ENCODE results near the gene USP17L26.
"Not testable (repeated sequence)": the region's sequence is repeated elsewhere in the genome, so short reads cannot be mapped to it uniquely, and the experiment has no call there.

Gene USP17L26, protein sequence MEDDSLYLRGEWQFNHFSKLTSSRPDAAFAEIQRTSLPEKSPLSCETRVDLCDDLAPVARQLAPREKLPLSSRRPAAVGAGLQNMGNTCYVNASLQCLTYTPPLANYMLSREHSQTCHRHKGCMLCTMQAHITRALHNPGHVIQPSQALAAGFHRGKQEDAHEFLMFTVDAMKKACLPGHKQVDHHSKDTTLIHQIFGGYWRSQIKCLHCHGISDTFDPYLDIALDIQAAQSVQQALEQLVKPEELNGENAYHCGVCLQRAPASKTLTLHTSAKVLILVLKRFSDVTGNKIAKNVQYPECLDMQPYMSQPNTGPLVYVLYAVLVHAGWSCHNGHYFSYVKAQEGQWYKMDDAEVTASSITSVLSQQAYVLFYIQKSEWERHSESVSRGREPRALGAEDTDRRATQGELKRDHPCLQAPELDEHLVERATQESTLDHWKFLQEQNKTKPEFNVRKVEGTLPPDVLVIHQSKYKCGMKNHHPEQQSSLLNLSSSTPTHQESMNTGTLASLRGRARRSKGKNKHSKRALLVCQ

DNA sequence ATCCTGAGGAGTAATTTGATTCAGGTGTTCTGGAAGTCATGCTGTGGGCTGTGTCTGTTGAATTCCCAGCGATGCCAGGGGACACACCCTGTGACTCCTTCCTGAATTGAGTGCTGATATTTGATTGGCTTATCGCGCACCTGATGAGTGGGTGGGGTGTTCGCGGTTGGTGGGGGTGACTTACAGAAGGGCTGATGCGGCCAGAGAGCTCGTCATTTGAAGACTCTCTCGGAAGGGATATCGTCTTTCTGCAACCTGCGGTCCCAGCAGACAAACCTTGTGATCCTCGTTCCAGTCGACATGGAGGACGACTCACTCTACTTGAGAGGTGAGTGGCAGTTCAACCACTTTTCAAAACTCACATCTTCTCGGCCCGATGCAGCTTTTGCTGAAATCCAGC lies at the start of gene USP17L26:
Gene USP17L26 (plus strand): TSS at position 301 of the 400 bp plus-strand sequence. CDS start 0 bp downstream, at position 301.
- FAIRE-seq, result not testable (repeated sequence)

DNA sequence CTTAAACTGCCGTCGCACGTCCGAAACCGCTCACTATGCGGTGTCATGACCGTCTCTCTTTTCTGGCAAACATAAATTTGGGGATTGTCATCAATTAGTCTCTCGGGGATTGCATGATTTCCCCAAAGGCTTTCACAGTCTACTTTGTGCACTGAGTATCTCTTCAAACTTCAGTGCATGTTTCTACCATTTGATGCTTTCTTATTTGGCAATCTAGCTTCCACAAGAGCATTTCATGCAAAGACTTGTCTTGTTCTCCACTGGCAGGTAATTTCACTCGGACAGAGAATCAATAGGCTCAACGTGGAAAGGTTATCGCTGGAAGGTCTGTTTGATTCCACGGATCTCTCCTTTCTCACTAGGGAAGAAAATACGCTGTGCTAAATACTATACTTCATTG lies 10.3 kb upstream of the USP17L26 start:
- not testable (repeated sequence) for FAIRE-seq

DNA sequence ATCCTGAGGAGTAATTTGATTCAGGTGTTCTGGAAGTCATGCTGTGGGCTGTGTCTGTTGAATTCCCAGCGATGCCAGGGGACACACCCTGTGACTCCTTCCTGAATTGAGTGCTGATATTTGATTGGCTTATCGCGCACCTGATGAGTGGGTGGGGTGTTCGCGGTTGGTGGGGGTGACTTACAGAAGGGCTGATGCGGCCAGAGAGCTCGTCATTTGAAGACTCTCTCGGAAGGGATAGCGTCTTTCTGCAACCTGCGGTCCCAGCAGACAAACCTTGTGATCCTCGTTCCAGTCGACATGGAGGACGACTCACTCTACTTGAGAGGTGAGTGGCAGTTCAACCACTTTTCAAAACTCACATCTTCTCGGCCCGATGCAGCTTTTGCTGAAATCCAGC lies 9.6 kb upstream of the USP17L26 start, which contains the start of gene USP17L24:
Gene USP17L24 (plus strand): TSS at position 301 of the 400 bp plus-strand sequence. CDS start 0 bp downstream, at position 301.
- FAIRE-seq, result not testable (repeated sequence)

DNA sequence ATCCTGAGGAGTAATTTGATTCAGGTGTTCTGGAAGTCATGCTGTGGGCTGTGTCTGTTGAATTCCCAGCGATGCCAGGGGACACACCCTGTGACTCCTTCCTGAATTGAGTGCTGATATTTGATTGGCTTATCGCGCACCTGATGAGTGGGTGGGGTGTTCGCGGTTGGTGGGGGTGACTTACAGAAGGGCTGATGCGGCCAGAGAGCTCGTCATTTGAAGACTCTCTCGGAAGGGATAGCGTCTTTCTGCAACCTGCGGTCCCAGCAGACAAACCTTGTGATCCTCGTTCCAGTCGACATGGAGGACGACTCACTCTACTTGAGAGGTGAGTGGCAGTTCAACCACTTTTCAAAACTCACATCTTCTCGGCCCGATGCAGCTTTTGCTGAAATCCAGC lies 4.8 kb upstream of the USP17L26 start, which contains the start of gene USP17L25:
Gene USP17L25 (plus strand): TSS at position 301 of the 400 bp plus-strand sequence. CDS start 0 bp downstream, at position 301.
- FAIRE-seq, result not testable (repeated sequence)

DNA sequence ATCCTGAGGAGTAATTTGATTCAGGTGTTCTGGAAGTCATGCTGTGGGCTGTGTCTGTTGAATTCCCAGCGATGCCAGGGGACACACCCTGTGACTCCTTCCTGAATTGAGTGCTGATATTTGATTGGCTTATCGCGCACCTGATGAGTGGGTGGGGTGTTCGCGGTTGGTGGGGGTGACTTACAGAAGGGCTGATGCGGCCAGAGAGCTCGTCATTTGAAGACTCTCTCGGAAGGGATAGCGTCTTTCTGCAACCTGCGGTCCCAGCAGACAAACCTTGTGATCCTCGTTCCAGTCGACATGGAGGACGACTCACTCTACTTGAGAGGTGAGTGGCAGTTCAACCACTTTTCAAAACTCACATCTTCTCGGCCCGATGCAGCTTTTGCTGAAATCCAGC lies 4.6 kb downstream of the USP17L26 start, which contains the start of gene USP17L5:
Gene USP17L5 (plus strand): TSS at position 301 of the 400 bp plus-strand sequence. CDS start 0 bp downstream, at position 301.
- not testable (repeated sequence) for FAIRE-seq

DNA sequence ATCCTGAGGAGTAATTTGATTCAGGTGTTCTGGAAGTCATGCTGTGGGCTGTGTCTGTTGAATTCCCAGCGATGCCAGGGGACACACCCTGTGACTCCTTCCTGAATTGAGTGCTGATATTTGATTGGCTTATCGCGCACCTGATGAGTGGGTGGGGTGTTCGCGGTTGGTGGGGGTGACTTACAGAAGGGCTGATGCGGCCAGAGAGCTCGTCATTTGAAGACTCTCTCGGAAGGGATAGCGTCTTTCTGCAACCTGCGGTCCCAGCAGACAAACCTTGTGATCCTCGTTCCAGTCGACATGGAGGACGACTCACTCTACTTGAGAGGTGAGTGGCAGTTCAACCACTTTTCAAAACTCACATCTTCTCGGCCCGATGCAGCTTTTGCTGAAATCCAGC lies 9.4 kb downstream of the USP17L26 start, which contains the start of gene USP17L27:
Gene USP17L27 (plus strand): TSS at position 301 of the 400 bp plus-strand sequence. CDS start 0 bp downstream, at position 301.
- FAIRE-seq, result not testable (repeated sequence)

DNA sequence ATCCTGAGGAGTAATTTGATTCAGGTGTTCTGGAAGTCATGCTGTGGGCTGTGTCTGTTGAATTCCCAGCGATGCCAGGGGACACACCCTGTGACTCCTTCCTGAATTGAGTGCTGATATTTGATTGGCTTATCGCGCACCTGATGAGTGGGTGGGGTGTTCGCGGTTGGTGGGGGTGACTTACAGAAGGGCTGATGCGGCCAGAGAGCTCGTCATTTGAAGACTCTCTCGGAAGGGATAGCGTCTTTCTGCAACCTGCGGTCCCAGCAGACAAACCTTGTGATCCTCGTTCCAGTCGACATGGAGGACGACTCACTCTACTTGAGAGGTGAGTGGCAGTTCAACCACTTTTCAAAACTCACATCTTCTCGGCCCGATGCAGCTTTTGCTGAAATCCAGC lies 14.1 kb downstream of the USP17L26 start, which contains the start of gene USP17L28:
Gene USP17L28 (plus strand): TSS at position 301 of the 400 bp plus-strand sequence. CDS start 0 bp downstream, at position 301.
- FAIRE-seq, result not testable (repeated sequence)

DNA sequence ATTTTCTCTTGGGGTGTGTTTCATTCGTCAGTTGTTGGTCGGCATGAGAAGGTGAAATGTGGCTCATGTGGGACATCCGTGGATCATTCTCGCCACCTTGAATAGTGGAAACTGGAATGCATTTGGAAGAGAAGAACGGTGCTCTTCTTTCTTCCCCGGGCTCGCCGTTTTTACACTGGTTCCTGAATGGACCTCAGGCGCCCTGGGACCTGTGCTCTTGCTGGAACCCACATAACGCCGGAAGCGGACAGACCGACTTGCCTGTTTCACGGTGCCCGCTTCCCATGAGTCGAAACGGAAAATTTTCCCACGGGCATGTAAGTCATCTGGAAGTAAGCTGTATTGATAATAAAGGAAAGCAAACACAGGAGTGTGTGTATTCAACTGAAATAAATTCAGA lies 16.4 kb downstream of the USP17L26 start:
- not testable (repeated sequence) for FAIRE-seq

DNA sequence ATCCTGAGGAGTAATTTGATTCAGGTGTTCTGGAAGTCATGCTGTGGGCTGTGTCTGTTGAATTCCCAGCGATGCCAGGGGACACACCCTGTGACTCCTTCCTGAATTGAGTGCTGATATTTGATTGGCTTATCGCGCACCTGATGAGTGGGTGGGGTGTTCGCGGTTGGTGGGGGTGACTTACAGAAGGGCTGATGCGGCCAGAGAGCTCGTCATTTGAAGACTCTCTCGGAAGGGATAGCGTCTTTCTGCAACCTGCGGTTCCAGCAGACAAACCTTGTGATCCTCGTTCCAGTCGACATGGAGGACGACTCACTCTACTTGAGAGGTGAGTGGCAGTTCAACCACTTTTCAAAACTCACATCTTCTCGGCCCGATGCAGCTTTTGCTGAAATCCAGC lies 18.9 kb downstream of the USP17L26 start, which contains the start of gene USP17L29:
Gene USP17L29 (plus strand): TSS at position 301 of the 400 bp plus-strand sequence. CDS start 0 bp downstream, at position 301.
- not testable (repeated sequence) for FAIRE-seq

DNA sequence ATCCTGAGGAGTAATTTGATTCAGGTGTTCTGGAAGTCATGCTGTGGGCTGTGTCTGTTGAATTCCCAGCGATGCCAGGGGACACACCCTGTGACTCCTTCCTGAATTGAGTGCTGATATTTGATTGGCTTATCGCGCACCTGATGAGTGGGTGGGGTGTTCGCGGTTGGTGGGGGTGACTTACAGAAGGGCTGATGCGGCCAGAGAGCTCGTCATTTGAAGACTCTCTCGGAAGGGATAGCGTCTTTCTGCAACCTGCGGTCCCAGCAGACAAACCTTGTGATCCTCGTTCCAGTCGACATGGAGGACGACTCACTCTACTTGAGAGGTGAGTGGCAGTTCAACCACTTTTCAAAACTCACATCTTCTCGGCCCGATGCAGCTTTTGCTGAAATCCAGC lies 28.4 kb downstream of the USP17L26 start, which contains the start of gene USP17L30:
Gene USP17L30 (plus strand): TSS at position 301 of the 400 bp plus-strand sequence. CDS start 0 bp downstream, at position 301.
- not testable (repeated sequence) for FAIRE-seq

DNA sequence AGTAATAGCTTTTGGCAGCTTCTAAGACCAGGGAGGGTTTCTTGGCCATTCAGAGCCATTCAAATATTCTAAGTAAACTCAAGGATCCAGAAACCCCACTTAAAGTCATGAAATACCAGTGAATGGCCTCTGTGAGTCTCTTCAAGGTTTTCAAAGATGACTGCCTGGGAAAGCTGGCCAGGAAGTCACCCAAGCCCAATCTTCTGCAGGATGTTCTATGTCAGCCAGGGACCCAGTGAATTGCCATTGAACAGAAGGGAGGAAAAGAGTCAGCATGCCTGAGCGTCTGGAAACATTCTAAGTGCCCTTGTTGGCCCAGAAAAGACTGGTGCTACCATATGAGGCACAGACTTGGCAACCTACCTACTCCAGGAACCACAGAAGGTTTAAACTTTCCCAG lies 45.4 kb downstream of the USP17L26 start:
- not testable (repeated sequence) for FAIRE-seq

DNA sequence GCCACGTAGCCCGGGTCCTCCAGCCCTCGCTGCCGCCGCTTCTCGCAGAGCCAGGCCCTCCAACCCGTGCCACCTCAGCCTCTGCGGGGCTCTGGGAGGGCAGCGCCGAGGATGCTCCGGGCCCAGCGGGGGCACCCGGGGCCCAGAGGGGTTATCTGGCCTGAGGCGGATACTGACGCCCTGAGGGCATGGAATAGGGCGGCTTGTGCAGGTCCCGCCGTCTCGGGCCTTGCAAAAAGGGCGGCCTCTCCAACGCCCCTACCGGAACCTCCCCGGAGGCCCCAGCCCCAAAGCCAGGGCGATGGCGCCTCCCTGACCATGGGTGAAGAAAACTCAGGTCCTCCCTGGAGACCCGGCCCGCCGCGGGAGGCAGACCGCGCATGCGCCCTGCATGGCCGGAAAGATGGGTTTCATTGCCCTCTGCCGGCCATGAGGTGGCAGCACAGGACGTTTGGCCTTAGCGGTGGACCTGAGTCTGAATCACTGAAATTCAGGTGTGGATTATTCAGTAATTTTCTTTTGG lies 46.6 kb downstream of the USP17L26 start:
- peak; percentile 54 for FAIRE-seq

DNA sequence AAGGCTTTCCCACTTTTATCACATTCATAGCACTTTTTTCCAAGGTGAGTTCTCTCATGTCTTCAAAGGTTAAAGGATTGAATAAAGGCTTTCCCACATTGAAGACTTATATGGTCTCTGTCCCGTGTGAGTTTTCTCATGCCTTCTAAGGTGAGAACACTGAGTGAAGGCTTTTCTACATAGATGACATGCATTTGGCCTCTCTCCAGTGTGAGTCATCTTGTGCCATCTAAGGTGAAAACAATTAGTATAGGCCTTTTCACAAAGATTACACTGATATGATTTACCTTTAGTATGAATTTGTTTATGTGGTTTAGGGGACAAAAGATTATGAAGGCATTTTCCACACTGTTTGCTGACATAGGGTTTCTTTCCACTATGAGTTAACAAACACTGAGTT lies 49.7 kb downstream of the USP17L26 start:
- FAIRE-seq, result no peak

Measured in endometrium (tissue), 2 donors.